Cortex of kidney (tissue), 1 donor: Measurements from ENCODE around the gene HOXC6.

ENCODE experiments used
- DNase-seq: peaks from one replicate; lab custom pipeline; 2025; lab: John Stamatoyannopoulos, UW

Gene HOXC6

GRCh38 chr12:54028314-54029201 is at the start of gene HOXC6:
HOXC6 (plus strand) TSS chr12:54028440; CDS start chr12:54028522, 82 bp downstream.
- DNase-seq, result no peak

- DNase-seq, result no peak
Observed at GRCh38 chr12:53978477-53979356, 49.5 kb upstream of the HOXC6 start.

GRCh38 chr12:53980104-53980801 is 48.0 kb upstream of the HOXC6 start:
- no peak for DNase-seq

GRCh38 chr12:53980802-53981496 is 47.3 kb upstream of the HOXC6 start:
- DNase-seq, result no peak

GRCh38 chr12:53981634-53982565 is 46.3 kb upstream of the HOXC6 start:
- DNase-seq, result no peak

- no peak for DNase-seq
Observed at GRCh38 chr12:53982648-53983567, 45.3 kb upstream of the HOXC6 start.

GRCh38 chr12:53983568-53983949 is 44.7 kb upstream of the HOXC6 start:
- no peak for DNase-seq

GRCh38 chr12:53983950-53984572 is 44.2 kb upstream of the HOXC6 start:
- no peak for DNase-seq

GRCh38 chr12:53984901-53985691 is 43.1 kb upstream of the HOXC6 start, which contains the start of gene HOXC10:
HOXC10 (plus strand) TSS chr12:53985146; CDS start chr12:53985260, 114 bp downstream.
- DNase-seq, result no peak

GRCh38 chr12:53985692-53985993 is 42.6 kb upstream of the HOXC6 start:
- DNase-seq, result no peak

- no peak for DNase-seq
Observed at GRCh38 chr12:53985994-53986685, 42.1 kb upstream of the HOXC6 start.

GRCh38 chr12:53986686-53987483 is 41.4 kb upstream of the HOXC6 start:
- DNase-seq, result no peak

GRCh38 chr12:53987787-53988230 is 40.4 kb upstream of the HOXC6 start:
- no peak for DNase-seq

- no peak for DNase-seq
Observed at GRCh38 chr12:53988541-53989226, 39.6 kb upstream of the HOXC6 start.

GRCh38 chr12:53989227-53990113 is 38.8 kb upstream of the HOXC6 start:
- no peak for DNase-seq
